Caco-2 (cell line): ENCODE measurements around the gene FOXS1. TPM values are rescaled to one million over a fixed set of nuclear protein-coding genes. Genes with fewer than 3 reads are reported as not detected.

ENCODE experiments used
- BruUV-seq: library from RNA; stranded (reverse); fragments of 400-500 nt; replicated peaks from 2 replicates; lab custom pipeline; 2021; lab: Mats Ljungman, UMichigan
- CTCF ChIA-PET: fragments of 300-600 bp; sonication (Branson Sonifier 250); formaldehyde crosslinking; loops from one replicate; lab custom pipeline; 2022; ENCODE audit warnings: antibody characterized with exemption; lab: Charles Lee
- POLR2A ChIA-PET: fragments of 300-600 bp; sonication (Branson Sonifier 250); formaldehyde crosslinking; loops from one replicate; lab custom pipeline; 2022; ENCODE audit warnings: antibody characterized with exemption; lab: Charles Lee
- DNase-seq, 2 experiments: peaks; one replicate each; pipeline versions ENCODE4 v3.0.0 to v3.0.0-alpha.2; 2020 to 2022
- H3K27me3 ChIP-seq: replicated peaks from 2 replicates; pipeline ENCODE4 v1.6.0; 2011; ENCODE audit warnings: low read length; ENCODE audit not compliant: control insufficient read depth, insufficient read depth
- H3K36me3 ChIP-seq: 2 replicates; pipeline ENCODE4 v1.5.1; 2011; ENCODE audit warnings: low read length; ENCODE audit not compliant: control insufficient read depth, insufficient read depth
- H3K4me1 ChIP-seq: fragments of 250-450 bp; sonication (Bioruptor Pico); 2 replicates; pipeline ENCODE4 v1.5.1; 2020; ENCODE audit warnings: mild to moderate bottlenecking
- H3K4me3 ChIP-seq: 2 replicates; pipeline ENCODE4 v1.5.1; 2011; ENCODE audit warnings: low read depth, mild to moderate bottlenecking, control low read depth, low read length
- H3K9me3 ChIP-seq: fragments of 250-450 bp; sonication (Bioruptor Pico); 2 replicates; pipeline ENCODE4 v1.5.1; 2020; ENCODE audit warnings: mild to moderate bottlenecking, moderate library complexity
- H3K27ac Mint-ChIP-seq: one replicate; pipeline ENCODE4 v1.8.0; 2022; ENCODE audit warnings: mixed read lengths; ENCODE audit not compliant: unreplicated experiment
- H3K27me3 Mint-ChIP-seq: one replicate; pipeline ENCODE4 v1.8.0; 2022; ENCODE audit warnings: mixed read lengths; ENCODE audit not compliant: insufficient read depth, unreplicated experiment
- H3K36me3 Mint-ChIP-seq: one replicate; pipeline ENCODE4 v1.8.0; 2022; ENCODE audit warnings: mild to moderate bottlenecking, mixed read lengths; ENCODE audit not compliant: insufficient read depth, unreplicated experiment
- H3K4me1 Mint-ChIP-seq: one replicate; pipeline ENCODE4 v1.8.0; 2022; ENCODE audit warnings: low read depth, mixed read lengths; ENCODE audit not compliant: unreplicated experiment
- H3K4me3 Mint-ChIP-seq: one replicate; pipeline ENCODE4 v1.8.0; 2022; ENCODE audit warnings: mild to moderate bottlenecking, moderate library complexity, mixed read lengths; ENCODE audit not compliant: unreplicated experiment
- H3K9me3 Mint-ChIP-seq: one replicate; pipeline ENCODE4 v1.8.0; 2022; ENCODE audit warnings: mixed read lengths; ENCODE audit not compliant: unreplicated experiment
- CTCF ChIP-seq, 2 experiments: fragments of 200-600 bp in 1 of 2; IDR thresholded peaks; 1 replicate in 1 of 2; 2 replicates in 1 of 2; pipeline versions ENCODE4 v1.5.1 to v1.8.0; 2011 to 2022; ENCODE audit warnings: antibody characterized with exemption in 1 of 2, control low read depth in 1 of 2, inconsistent platforms in 1 of 2, low read depth in 1 of 2, low read length in 1 of 2, mild to moderate bottlenecking in 1 of 2, moderate library complexity in 1 of 2; ENCODE audit not compliant: insufficient read depth in 1 of 2, severe bottlenecking in 1 of 2, unreplicated experiment in 1 of 2
- intact Hi-C: fragments of 100-400 bp; cut with micrococcal nuclease; formaldehyde crosslinking; loops from one replicate; pipeline ENCODE4 v1.10.0; 2022; ENCODE audit not compliant: unreplicated experiment
- total RNA-seq: library from RNA; stranded (reverse); gene quantifications from 2 replicates; pipeline ENCODE4 v1.2.3, GENCODE V29; 2022

Gene FOXS1
- total RNA-seq, 1 experiment from 2014 or later: not detected

GRCh38 chr20:31808481-31808880, 36.9 kb downstream of the FOXS1 start:
- no TSS peak for BruUV-seq
- H3K27ac Mint-ChIP-seq: no peak overlapping the region
- no peak for TF ChIP-seq CTCF (IDR thresholded peaks at IDR 0.05; ENCODE audit: insufficient read depth in 1 of 2, low read depth in 1 of 2, low read length in 1 of 2, severe bottlenecking in 1 of 2, unreplicated experiment in 1 of 2)
- H3K4me3 Mint-ChIP-seq: no peak overlapping the region
- H3K9me3 ChIP-seq: no peaks in the 10 kb centered on the region
- no peaks in the 10 kb centered on the region for H3K27me3 ChIP-seq
- peaks cover 5% of the 10 kb centered on the region for H3K36me3 ChIP-seq
- no peak for DNase-seq
- ChIA-PET POLR2A (no interaction called here), CTCF (interaction anchor here (1.0 to 1.3 kb wide), 2 partner anchors 23 to 85 kb away, joined by 3 read pairs; no protein-coding TSS in a partner anchor)
- H3K9me3 Mint-ChIP-seq: no peaks in the 10 kb centered on the region
- no peaks in the 10 kb centered on the region for H3K27me3 Mint-ChIP-seq
- no peaks in the 10 kb centered on the region for H3K4me1 ChIP-seq
- no peak overlapping the region for H3K4me3 ChIP-seq
- H3K4me1 Mint-ChIP-seq: no peaks in the 10 kb centered on the region
- peaks cover 67% of the 10 kb centered on the region for H3K36me3 Mint-ChIP-seq
- intact Hi-C loops: no loop called here

- H3K4me1 ChIP-seq: no peaks in the 10 kb centered on the region
- no peak overlapping the region for H3K4me3 ChIP-seq
- Mint-ChIP-seq H3K9me3 (no peaks in the 10 kb centered on the region), H3K4me1 (no peaks in the 10 kb centered on the region), H3K27ac (no peak overlapping the region), H3K36me3 (peaks cover 74% of the 10 kb centered on the region), H3K27me3 (no peaks in the 10 kb centered on the region), H3K4me3 (no peak overlapping the region)
- ChIA-PET POLR2A (interaction anchor here (0.7 kb wide), 1 partner anchor 234 kb away, joined by 17 read pairs; no protein-coding TSS in a partner anchor), CTCF (interaction anchor here (0.6 kb wide), 1 partner anchor 16 kb away, joined by 3 read pairs; no protein-coding TSS in a partner anchor)
- intact Hi-C loops: no loop called here
- H3K27me3 ChIP-seq: no peaks in the 10 kb centered on the region
- DNase-seq: no peak
- no TSS peak for BruUV-seq
- TF ChIP-seq CTCF (IDR thresholded peaks at IDR 0.05; ENCODE audit: insufficient read depth in 1 of 2, low read depth in 1 of 2, low read length in 1 of 2, severe bottlenecking in 1 of 2, unreplicated experiment in 1 of 2): no peak
- H3K9me3 ChIP-seq: no peaks in the 10 kb centered on the region
- H3K36me3 ChIP-seq: peaks cover 5% of the 10 kb centered on the region
Measured at GRCh38 chr20:31806564-31807355, 38.6 kb downstream of the FOXS1 start.

GRCh38 chr20:31803552-31804291, 41.7 kb downstream of the FOXS1 start:
- H3K4me3 ChIP-seq: no peak overlapping the region
- no peaks in the 10 kb centered on the region for H3K9me3 ChIP-seq
- Mint-ChIP-seq H3K36me3 (peaks cover 80% of the 10 kb centered on the region), H3K4me3 (no peak overlapping the region), H3K9me3 (no peaks in the 10 kb centered on the region), H3K27me3 (no peaks in the 10 kb centered on the region), H3K27ac (no peak overlapping the region), H3K4me1 (no peaks in the 10 kb centered on the region)
- intact Hi-C loops: no loop called here
- no peak for DNase-seq
- ChIA-PET CTCF (no interaction called here), POLR2A (no interaction called here)
- no peak for TF ChIP-seq CTCF (IDR thresholded peaks at IDR 0.05; ENCODE audit: insufficient read depth in 1 of 2, low read depth in 1 of 2, low read length in 1 of 2, severe bottlenecking in 1 of 2, unreplicated experiment in 1 of 2)
- H3K27me3 ChIP-seq: no peaks in the 10 kb centered on the region
- no TSS peak for BruUV-seq
- H3K36me3 ChIP-seq: peaks cover 12% of the 10 kb centered on the region
- no peaks in the 10 kb centered on the region for H3K4me1 ChIP-seq
